T-helper 2 cell treated with Interferon-gamma antibody and Interleukin-4, amounts not matched to agents 5 μg/mL and 100 μg/mL, for 36 hours (primary cell): Measurements from ENCODE around the gene CLEC3B.
"Not testable (repeated sequence)": the region's sequence is repeated elsewhere in the genome, so short reads cannot be mapped to it uniquely, and the experiment has no call there.

ENCODE experiments used
- DNase-seq: peaks from one replicate; pipeline ENCODE4 v3.0.0; 2021; ENCODE audit warnings: low spot score
- H3K27ac Mint-ChIP-seq: one replicate; pipeline ENCODE4 v1.8.0; 2021; ENCODE audit warnings: mild to moderate bottlenecking, mixed read lengths
- H3K27me3 Mint-ChIP-seq: one replicate; pipeline ENCODE4 v1.8.0; 2021; ENCODE audit warnings: low read depth, mixed read lengths
- H3K36me3 Mint-ChIP-seq: one replicate; pipeline ENCODE4 v1.8.0; 2021; ENCODE audit warnings: low read depth, mixed read lengths
- H3K4me1 Mint-ChIP-seq: one replicate; pipeline ENCODE4 v1.8.0; 2021; ENCODE audit warnings: low read depth, mixed read lengths
- H3K4me3 Mint-ChIP-seq: one replicate; pipeline ENCODE4 v1.8.0; 2022; ENCODE audit warnings: mild to moderate bottlenecking, moderate library complexity, mixed read lengths
- H3K9me3 Mint-ChIP-seq: one replicate; pipeline ENCODE4 v1.8.0; 2021; ENCODE audit warnings: mixed read lengths

CLEC3B gene, protein sequence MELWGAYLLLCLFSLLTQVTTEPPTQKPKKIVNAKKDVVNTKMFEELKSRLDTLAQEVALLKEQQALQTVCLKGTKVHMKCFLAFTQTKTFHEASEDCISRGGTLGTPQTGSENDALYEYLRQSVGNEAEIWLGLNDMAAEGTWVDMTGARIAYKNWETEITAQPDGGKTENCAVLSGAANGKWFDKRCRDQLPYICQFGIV

DNA sequence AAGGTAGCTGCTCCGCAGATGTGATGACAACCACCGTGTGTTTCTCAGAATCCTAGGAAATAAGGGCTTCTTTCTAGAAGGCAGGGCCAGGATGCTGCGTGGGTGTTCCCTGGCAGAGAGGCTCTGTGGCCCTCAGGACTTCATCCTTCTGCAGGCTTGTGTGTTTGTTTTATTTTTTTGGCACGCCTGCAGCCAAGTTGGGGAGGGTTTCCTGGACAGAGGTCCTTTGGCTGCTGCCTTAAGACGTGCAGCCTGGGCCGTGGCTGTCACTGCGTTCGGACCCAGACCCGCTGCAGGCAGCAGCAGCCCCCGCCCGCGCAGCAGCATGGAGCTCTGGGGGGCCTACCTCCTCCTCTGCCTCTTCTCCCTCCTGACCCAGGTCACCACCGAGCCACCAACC, at the start of gene CLEC3B:
CLEC3B (plus strand) TSS at position 266 of the 400 bp plus-strand sequence; CDS start at position 326, 60 bp downstream.
- DNase-seq, result no peak
- peaks cover 14% of the 10 kb centered on the region for H3K27me3 Mint-ChIP-seq
- peaks cover 2% of the 10 kb centered on the region for H3K4me1 Mint-ChIP-seq
- H3K9me3 Mint-ChIP-seq, result no peaks in the 10 kb centered on the region
- H3K36me3 Mint-ChIP-seq, result no peaks in the 10 kb centered on the region
- H3K27ac Mint-ChIP-seq, result peak within 1 kb of the TSS; percentile 69
- no peak within 1 kb of the TSS for H3K4me3 Mint-ChIP-seq

- Mint-ChIP-seq H3K27ac (no peak overlapping the region), H3K4me3 (no peak overlapping the region), H3K27me3 (no peaks in the 10 kb centered on the region)
Measured at GRCh38 chr3:44981220-44981619, 44.9 kb upstream of the CLEC3B start.

DNA sequence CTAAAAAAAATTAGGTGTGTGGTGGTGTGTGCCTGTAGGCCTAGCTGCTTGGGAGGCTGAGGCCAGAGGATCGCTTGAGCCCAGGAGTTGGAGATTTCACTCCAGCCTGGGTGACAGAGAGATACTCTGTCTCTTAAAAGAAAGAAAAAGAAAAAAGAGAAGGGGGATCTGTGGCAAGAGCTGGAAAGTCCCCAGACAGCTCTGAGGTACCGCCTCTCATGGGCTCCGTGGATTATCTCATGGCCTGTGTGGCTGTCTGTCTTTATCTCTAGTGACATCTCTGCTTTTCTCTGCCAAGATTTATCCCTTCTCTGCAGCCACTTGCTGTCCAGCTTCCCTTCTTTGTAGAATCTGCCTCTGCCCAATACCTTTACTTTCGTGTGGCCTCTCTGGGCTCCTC, 44.4 kb upstream of the CLEC3B start:
- DNase-seq, result no peak
- peaks cover 14% of the 10 kb centered on the region for H3K36me3 Mint-ChIP-seq
- H3K27ac Mint-ChIP-seq, result peak overlapping the region; percentile 77
- peak overlapping the region; percentile 14 for H3K4me3 Mint-ChIP-seq
- no peaks in the 10 kb centered on the region for H3K27me3 Mint-ChIP-seq
- peaks cover 67% of the 10 kb centered on the region for H3K4me1 Mint-ChIP-seq
- H3K9me3 Mint-ChIP-seq, result no peaks in the 10 kb centered on the region

More at GRCh38 chr3:44981220-44981619, 44.9 kb upstream of the CLEC3B start:
- Mint-ChIP-seq H3K36me3 (peaks cover 16% of the 10 kb centered on the region), H3K9me3 (no peaks in the 10 kb centered on the region), H3K4me1 (peaks cover 67% of the 10 kb centered on the region)
- DNase-seq, result no peak

GRCh38 chr3:44982817-44983216, 43.3 kb upstream of the CLEC3B start:
- Mint-ChIP-seq H3K9me3 (no peaks in the 10 kb centered on the region), H3K4me3 (no peak overlapping the region)

GRCh38 chr3:44983484-44983941, 42.6 kb upstream of the CLEC3B start:
- no peak for DNase-seq
- H3K9me3 Mint-ChIP-seq, result no peaks in the 10 kb centered on the region

More at GRCh38 chr3:44982817-44983216, 43.3 kb upstream of the CLEC3B start:
- DNase-seq, result no peak
- Mint-ChIP-seq H3K4me1 (peaks cover 62% of the 10 kb centered on the region), H3K27ac (no peak overlapping the region), H3K27me3 (no peaks in the 10 kb centered on the region), H3K36me3 (peaks cover 13% of the 10 kb centered on the region)

GRCh38 chr3:44984335-44984734, 41.8 kb upstream of the CLEC3B start:
- no peak overlapping the region for H3K4me3 Mint-ChIP-seq

More at GRCh38 chr3:44983484-44983941, 42.6 kb upstream of the CLEC3B start:
- H3K4me3 Mint-ChIP-seq, result no peak overlapping the region
- no peaks in the 10 kb centered on the region for H3K27me3 Mint-ChIP-seq
- peaks cover 59% of the 10 kb centered on the region for H3K4me1 Mint-ChIP-seq
- H3K27ac Mint-ChIP-seq, result no peak overlapping the region
- peaks cover 10% of the 10 kb centered on the region for H3K36me3 Mint-ChIP-seq

DNA sequence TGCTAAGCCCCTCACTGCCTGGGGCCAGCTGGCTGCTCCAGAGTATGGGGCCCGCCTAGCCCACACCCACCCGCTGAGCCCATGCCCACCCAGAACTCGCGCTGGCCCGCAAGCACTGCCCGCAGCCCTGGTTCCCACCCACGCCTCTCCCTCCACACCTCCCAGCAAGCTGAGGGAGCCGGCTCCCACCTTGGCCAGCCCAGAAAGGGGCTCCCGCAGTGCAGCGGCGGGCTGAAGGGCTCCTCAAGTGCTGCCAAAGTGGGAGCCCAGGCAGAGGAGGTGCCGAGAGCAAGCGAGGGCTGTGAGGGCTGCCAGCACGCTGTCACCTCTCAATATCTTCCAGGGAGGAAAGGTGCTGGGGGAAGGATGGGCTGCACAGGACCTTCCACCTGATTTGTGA, 39.8 kb upstream of the CLEC3B start:
- Mint-ChIP-seq H3K36me3 (peaks cover 20% of the 10 kb centered on the region), H3K4me1 (peaks cover 46% of the 10 kb centered on the region)
- DNase-seq, H3K27me3 Mint-ChIP-seq, H3K9me3 Mint-ChIP-seq, H3K4me3 Mint-ChIP-seq, H3K27ac Mint-ChIP-seq: not testable (repeated sequence)

More at GRCh38 chr3:44984335-44984734, 41.8 kb upstream of the CLEC3B start:
- DNase-seq, result no peak
- no peak overlapping the region for H3K27ac Mint-ChIP-seq
- H3K36me3 Mint-ChIP-seq, result peaks cover 13% of the 10 kb centered on the region
- no peaks in the 10 kb centered on the region for H3K27me3 Mint-ChIP-seq
- H3K9me3 Mint-ChIP-seq, result no peaks in the 10 kb centered on the region
- H3K4me1 Mint-ChIP-seq, result peaks cover 59% of the 10 kb centered on the region

DNA sequence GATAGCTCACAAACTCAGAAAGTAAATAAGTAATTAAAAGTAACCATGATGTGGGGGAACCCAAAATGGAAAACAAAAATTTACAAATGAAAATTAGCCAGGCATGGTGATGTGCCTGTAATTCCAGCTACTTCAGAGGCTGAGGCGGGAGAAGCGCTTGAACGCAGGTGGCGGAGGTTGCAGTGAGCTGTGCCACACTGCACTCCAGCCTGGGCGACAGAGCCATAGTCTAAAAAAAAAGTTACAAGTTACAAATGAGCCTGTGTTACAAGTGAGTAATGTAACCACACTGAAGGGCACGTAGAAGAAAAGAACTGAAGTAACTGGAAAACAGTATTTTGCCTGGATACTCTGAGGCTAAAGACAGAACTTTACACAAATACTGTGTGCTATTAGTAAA, 38.8 kb upstream of the CLEC3B start:
- no peak for DNase-seq
- H3K27me3 Mint-ChIP-seq, result no peaks in the 10 kb centered on the region
- H3K36me3 Mint-ChIP-seq, result peaks cover 26% of the 10 kb centered on the region
- H3K27ac Mint-ChIP-seq, result no peak overlapping the region
- no peak overlapping the region for H3K4me3 Mint-ChIP-seq
- H3K4me1 Mint-ChIP-seq, result peaks cover 43% of the 10 kb centered on the region
- no peaks in the 10 kb centered on the region for H3K9me3 Mint-ChIP-seq

- no peak for DNase-seq
- H3K4me1 Mint-ChIP-seq, result peaks cover 43% of the 10 kb centered on the region
- H3K4me3 Mint-ChIP-seq, result no peak overlapping the region
- H3K9me3 Mint-ChIP-seq, result no peaks in the 10 kb centered on the region
- H3K36me3 Mint-ChIP-seq, result peaks cover 33% of the 10 kb centered on the region
- no peaks in the 10 kb centered on the region for H3K27me3 Mint-ChIP-seq
- no peak overlapping the region for H3K27ac Mint-ChIP-seq
Measured at GRCh38 chr3:44988073-44988472, 38.0 kb upstream of the CLEC3B start.

DNA sequence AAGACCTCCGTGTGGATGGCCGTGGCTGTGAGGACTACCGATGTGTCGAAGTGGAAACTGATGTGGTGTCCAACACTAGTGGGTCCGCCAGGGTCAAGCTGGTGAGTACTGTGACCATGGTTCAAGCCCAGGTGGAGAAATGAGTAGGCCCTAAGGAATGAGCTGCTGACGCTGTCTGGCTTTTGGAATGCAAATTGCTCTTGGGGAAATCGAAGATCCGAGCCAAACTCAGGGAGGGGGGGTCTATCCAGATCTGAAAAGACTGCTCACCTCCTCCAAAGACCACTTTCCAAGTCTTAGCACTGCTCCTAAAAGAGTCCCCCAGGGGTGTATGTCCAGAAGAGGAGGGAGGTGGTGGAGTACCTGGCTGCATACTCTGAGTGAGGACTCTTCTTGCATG, 37.0 kb upstream of the CLEC3B start:
- Mint-ChIP-seq H3K27me3 (no peaks in the 10 kb centered on the region), H3K36me3 (peaks cover 39% of the 10 kb centered on the region), H3K4me3 (no peak overlapping the region), H3K4me1 (peaks cover 34% of the 10 kb centered on the region), H3K9me3 (no peaks in the 10 kb centered on the region), H3K27ac (no peak overlapping the region)
- no peak for DNase-seq

DNA sequence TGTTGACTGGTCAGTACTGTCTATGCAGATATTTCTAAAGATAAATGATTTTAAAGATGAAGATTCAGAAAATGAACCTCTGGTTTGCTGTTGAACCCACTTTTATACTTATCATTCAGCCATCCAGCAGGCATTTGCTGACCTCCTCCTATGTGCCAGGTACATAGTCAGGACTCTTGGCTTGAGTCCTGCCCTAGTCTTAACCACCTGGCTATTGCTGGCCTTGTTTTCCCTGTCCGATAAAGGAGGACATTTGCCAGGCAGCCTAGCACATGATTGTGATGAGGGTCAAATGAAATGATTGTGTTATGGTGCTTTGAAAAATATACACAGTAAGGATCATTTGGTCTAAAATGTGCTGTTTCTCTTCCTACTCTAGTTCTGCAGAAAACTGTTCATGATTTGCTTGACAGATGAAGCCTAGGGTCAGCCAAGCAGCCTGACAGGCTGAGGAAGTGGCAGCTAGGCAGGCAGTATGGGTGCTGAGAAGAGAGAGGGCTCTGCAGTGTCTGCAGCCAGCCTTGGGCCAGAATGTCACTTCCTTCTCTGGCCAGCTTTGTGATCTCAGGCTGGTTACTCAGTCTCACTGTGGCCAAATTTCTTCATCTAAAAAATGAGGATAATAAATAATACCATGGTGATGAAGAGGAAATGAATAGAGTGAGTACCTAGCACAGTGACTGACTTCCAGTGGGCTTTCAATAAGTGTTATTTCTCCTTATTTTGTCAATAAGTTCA, 36.3 kb upstream of the CLEC3B start:
- no peak for DNase-seq
- H3K9me3 Mint-ChIP-seq, result no peaks in the 10 kb centered on the region
- H3K4me3 Mint-ChIP-seq, result no peak overlapping the region
- peaks cover 30% of the 10 kb centered on the region for H3K4me1 Mint-ChIP-seq
- no peak overlapping the region for H3K27ac Mint-ChIP-seq
- H3K36me3 Mint-ChIP-seq, result peaks cover 40% of the 10 kb centered on the region
- no peaks in the 10 kb centered on the region for H3K27me3 Mint-ChIP-seq

GRCh38 chr3:44991326-44991725, 34.8 kb upstream of the CLEC3B start:
- no peaks in the 10 kb centered on the region for H3K27me3 Mint-ChIP-seq
- no peak overlapping the region for H3K4me3 Mint-ChIP-seq
- H3K9me3 Mint-ChIP-seq, result no peaks in the 10 kb centered on the region
- no peak for DNase-seq
- peaks cover 34% of the 10 kb centered on the region for H3K36me3 Mint-ChIP-seq
- peaks cover 31% of the 10 kb centered on the region for H3K4me1 Mint-ChIP-seq
- H3K27ac Mint-ChIP-seq, result peak overlapping the region; percentile 42

- Mint-ChIP-seq H3K4me1 (peaks cover 29% of the 10 kb centered on the region), H3K27ac (no peak overlapping the region), H3K9me3 (no peaks in the 10 kb centered on the region), H3K4me3 (no peak overlapping the region), H3K27me3 (no peaks in the 10 kb centered on the region), H3K36me3 (peaks cover 37% of the 10 kb centered on the region)
- no peak for DNase-seq
Measured at GRCh38 chr3:44992555-44993470, 33.3 kb upstream of the CLEC3B start.
